ENCODE measurements around the gene ZNF783.

Gene ZNF783

DNA sequence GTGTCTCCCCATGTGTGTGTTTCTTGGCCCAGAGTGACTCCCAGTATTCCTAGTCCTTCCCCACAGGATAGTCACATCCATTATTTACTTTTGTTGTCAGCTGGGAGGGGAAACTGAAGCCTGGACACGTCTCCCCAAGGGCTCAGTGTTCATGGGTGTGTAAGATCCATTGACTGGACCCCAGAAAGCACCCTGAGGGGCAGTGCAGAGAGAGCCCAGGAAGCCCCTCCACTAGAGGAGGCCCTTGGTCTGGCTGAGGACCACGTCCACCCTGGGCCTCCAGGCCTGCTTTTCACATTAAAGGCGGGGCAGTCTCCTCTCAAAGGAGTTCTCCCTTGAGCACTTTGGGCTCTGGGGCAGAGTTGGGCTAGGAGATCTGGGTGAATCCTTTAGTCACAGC, 21.3 kb downstream of the ZNF783 start:
- DNase-seq: no peak

DNA sequence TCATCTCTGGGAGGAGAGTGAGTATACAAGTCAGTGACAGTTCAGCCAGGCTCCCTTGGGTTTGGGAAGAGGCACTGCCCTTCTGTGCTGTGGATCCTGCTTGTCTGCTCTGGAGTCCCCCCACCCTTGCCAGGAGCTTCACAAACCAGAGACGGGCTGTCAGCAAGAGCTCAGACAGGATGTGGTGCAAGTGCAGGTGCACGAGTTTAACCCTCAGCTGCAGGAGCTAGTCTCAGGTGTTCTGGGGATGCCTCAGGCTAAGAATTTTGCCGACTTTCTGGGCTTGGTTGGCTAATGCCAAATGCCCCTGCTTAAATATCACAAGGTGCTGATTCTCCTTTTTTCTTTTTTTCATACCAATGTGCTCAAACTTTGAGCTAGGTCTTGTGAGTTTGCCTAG, 22.3 kb downstream of the ZNF783 start:
- no peak for DNase-seq

DNA sequence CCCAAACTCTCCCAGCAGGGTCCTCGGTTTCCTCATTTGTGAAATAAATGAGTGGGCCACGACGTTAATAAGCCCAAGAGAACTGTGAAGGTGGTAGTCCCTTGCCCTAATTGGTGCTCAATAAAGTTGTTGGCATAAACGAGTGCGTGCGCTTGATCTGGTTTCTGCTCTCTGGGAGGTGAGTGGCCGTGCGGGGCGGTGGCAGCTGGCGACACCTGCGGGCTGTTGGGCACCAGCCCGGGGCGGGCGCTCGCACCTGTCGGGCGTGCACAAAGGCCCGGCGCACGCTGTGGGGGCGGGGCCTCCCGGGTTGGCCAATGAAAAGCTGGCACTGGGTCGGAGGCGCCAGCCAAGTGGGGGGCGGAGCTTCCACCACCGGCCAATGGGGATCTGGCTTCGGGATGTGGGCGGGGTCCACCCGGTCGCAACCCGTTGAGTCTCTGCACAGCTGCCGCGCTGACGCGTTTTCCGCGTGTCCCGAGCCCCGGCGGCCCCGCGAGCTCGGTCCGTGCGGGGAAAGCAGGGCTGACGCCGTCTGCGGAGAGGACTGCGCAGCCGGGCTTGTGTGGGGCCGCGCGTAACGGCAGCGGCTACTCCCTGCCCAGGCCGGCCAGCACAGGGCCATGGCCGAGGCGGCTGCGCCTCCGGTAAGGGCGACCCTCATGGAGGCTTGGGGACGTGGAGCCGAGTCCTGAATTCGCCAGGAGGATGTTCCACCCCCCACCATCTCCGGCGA, 23.0 kb downstream of the ZNF783 start:
- DNase-seq: peak; percentile 95

DNA sequence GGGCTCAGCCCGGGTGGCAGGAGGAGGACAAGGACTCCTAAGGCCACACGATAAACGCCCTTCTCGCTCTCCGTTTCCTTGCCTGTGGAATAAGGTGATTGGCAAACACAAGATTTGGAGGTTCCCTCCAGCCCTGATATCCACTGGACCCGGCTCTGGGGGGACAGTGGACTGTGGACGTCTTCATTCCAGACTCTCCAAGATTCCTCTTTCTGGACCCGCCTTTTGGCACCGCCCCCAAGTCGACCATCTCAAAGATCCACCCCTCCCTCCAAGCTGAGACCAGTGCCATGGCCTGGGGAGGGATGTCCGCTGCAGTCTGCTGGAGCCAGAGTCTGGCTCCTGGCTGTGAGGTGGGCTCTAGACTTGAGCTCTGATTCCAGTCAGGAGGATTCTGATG, 23.6 kb downstream of the ZNF783 start:
- DNase-seq: peak; percentile 2

DNA sequence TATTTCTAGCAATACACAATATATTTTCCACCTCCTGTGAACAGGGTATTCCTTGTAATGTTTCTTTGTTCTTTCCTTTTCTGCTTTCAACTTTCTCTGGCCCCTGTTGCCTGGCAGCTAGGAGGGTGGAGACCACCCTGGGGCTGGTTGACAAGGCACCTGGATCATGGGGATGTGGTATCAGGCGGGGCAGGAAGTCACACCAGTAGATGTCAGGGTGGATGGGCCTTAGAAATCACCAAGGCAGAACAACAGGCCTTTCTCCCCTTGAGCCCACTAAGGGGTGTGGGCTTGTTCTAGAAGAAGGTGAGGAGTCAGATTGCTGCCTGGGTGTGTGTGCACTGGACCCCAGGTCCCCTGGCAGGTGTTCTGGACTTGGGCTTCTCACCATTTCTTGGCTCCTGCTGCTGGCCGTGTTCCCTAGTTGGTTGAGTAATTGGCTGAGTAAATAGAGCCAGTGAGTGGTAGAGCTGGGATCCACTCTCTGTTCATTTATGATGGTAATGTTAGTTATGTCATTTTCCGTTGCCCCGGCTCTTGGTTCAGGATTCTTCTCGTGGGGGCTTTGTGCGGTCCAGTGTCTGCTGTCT, 24.9 kb downstream of the ZNF783 start:
- DNase-seq: no peak

DNA sequence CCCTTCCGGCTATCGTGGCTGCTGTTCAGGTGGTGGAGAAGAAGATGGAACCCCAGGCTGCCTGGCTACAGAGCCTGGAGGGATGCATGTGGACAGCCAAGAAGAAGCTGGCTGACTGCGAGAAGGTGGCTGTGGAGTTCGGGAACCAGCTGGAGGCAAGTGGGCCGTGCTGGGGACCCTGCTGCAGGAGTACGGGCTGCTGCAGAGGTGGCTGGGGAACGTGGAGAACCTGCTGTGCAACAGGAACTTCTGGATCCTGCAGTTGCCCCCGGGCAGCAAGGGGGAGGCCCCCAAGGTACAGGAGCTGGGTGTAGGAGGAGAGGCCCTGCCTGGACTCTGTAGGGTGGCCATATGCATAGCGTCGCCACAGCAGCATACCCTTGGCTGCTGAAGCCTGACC, 25.6 kb downstream of the ZNF783 start:
- DNase-seq: no peak

DNA sequence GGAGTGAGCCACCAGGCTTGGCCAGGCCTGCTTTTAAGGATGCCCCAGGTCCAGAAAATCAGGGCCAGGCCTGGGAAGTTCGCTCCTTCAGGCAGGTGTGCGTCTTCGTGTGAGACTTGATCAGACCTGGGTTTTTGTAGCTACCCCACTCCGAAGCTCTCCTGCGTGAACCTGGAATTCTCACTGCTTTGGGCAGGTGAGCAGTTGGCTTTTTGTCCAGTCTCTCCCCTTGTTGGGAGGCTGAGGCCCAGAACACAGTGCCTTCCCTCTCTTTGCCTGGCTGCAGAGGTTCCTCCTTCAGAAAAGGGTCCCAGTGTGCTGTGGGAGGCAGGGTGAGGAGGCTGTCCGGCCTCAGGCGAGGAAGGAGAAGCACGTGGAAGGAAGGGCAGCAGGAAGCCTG, 27.3 kb downstream of the ZNF783 start:
- no peak for DNase-seq

DNA sequence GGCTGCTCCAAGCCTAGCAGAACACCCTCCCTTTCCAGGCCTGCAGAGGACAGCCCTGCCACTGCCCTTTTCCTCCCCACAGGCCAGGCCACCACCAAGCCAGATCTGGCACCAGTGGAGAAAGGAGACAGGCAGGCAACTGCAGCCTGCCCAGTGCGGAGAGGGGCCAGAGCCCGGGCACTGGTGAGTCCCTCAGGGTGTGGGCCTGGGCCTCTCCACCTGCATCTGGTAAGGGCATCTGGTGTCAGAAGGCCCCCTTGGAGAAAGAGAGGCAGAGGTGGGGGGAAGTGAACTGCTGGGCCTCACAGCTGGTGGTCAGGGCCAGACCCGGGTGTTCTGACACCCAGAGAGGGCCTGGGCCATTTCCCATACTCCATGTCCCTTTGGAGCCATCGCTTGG, 27.9 kb downstream of the ZNF783 start:
- no peak for DNase-seq

DNA sequence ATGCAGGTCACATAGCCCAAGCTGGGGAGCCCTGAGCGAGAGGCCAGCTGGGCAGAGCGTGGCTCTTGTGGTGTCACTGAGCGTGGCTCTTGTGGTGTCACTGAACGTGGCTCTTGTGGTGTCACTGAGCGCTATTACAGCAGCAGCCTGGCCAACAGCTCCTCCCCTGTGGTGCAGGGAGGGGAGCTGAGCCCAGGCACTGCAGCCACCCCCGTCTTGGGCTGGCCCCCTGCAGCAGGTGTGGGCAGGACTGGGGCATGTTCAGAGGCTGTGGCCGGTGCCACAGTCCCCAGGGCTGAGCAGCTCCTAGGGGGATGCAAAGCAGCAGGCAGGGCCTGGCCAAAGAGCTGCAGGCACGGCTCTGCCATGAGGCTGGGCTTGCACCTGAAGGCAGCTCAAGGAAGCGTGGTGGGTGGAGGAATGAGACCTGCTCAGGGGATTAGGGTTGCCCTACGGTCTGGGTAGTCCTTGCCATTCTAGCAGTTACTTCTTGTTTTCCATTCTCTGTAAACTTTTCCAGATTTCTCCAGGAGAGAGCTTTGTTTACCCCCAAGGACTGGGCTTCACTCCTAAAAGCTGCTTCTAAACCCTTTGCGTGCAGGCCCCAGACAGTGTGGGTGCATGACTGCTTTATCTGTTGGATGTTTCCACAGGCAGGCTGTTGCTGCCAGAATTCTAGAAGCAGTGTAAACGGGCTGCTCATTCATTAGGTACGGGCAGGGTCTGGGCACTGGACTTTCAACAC, 29.2 kb downstream of the ZNF783 start:
- DNase-seq: no peak

DNA sequence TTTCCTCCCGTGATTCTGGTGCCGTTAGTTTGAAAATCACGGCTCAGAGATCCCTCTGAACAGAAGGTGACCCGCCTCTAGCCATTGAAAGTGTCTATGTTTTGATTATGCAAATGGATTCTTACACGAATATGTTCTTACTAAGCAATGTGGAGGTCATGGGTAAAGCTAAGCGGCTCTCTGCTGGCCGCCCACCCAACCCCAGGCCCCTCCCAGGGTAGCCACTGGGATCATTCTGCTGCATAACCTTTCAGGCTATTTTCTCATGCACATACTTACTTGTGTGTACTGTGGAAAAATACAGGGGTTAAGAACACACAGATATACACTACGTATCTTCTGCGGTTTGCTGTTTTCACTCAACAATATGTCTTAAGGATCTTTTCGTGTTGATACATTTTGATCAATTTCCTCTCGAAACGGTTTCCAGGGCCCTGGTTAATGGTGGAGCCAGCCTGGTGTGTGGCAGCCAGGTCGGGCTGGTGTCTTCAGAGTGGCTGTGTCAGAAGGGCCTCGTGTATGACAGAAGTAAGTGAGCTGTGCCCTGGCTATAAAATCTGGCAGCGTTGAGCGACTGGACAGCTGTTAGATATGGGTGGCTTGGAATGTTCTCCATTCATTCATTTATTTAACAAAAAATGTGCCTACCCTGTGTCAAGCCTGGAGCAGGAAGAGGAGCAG, 29.9 kb downstream of the ZNF783 start:
- DNase-seq: no peak

DNA sequence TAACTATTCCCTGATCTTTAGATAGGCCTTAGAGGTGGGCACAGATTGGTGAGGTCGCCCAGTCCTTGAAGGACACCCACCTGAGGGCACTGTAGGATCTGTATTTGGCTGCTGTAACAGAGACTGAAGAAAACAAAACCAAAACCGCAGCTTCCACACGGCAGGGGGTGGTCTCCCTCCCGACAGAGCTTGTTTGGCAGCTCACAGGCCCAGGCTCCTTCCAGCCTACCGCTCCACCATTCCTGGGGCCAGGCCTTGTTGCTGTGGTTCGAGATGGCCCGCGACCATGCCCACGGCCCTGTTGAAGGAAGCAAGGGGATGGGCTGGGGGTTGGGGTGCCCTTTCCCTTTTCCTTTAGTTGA, 30.4 kb downstream of the ZNF783 start:
- no peak for DNase-seq

DNA sequence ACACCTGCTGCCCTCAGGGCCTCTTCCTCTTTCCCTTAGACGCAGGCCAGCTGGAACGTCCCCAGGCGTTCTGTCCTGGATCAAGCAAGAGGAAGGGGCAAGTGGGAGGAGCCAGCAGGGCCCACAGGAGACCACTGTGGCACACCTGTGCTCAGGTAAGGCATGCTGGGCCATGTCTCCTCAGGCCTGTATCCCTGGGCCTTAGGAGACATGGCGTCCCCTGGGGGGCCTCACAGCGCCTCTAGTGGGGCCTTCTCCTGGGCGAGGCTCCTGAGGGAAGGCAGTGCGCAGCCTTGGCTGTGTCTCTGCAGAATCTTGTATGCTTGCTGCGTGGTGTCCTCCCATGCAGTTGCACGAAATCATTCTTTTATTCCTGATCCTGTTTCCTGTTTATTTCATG, 31.3 kb downstream of the ZNF783 start:
- DNase-seq: no peak

DNA sequence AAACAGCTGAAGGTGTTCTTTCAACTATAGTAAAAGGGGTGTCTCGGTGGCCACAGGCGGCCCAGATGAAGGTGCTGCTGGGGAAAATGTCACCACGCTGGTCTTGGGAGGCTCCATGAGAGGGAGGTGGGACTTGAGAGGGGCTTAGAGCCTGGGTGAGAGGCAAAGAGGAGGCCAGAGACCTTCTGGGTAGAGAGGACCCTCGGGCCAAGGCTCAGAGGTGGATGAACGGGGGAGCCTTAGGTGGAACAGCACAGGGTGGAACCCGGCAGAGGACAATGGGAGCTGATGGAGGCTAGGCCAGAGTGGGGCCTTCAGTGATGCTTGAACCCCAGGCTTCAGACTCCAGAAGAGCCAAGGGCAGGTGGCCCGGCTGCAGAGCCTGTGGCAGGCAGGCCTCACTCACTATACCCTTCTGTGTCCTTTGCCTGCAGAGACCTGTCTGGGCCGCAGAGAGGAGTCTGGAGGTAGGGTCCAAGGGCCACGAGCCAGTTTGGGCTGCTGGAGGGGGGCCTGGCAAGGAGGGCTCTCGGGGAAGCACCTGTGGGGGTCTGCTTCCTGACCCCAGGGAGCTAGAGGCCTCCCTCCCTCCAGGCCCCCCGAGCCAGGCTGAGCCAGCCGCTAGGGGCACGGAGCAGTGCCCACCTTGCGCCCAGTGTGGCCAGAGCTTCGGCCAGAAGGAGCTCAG, 32.1 kb downstream of the ZNF783 start:
- no peak for DNase-seq

DNA sequence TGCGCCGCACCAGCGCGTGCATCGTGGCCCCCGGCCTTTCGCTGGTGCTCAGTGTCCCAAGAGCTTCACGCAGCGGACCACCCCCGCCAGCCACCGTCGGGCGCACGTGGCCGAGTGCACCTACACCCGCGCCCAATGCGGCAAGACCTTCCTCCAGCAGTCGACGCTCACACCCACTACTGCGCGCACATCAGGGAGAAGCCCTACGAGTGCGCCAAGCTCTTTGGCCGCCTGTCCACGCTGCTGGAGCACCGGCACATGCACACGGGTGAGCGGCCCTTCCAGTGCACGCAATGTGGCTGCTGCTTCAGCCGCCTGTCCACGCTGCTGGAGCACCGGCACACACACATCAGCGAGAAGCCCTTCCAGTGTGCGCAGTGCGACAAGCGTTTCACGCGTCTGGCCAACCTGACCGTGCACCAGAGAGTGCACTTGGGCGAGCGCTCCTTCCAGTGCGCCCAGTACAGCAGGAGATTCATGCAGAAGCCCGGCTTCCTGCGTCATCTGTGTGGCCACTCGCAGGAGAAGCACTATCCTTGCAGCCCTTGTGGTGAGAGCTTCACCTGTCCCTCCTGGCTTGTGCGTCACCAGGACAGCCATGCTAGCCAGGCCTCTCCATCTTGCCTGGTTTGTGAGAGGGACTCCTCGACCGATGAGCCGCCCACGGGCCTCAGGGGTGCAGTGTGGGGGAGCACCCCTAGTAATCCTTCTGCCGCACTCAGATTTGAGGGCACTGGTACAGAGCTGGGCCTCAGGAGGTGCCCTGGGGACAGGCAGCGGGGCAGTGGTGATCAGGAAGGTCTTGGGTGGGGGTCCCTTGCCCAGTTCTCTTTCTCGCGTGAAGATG, 32.9 kb downstream of the ZNF783 start:
- DNase-seq: no peak

DNA sequence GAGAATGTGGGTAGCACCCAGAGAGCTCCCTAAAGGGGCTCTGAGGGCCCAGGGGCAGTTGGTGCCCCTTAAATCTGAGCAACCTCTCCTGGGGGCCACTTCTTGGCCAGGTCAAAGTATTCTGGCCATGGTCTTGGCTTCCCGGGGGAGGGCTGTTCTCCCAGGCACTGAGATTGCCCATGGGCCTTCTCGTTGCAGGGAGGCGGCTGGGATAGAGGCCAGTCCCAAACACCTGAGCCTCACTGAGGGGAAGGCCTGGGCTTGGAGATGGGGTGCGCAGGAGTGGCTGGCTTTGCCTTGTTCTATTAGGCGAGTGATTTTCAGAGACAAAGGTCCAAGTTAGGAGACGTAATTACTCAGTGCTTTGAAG, 33.5 kb downstream of the ZNF783 start:
- DNase-seq: no peak

DNA sequence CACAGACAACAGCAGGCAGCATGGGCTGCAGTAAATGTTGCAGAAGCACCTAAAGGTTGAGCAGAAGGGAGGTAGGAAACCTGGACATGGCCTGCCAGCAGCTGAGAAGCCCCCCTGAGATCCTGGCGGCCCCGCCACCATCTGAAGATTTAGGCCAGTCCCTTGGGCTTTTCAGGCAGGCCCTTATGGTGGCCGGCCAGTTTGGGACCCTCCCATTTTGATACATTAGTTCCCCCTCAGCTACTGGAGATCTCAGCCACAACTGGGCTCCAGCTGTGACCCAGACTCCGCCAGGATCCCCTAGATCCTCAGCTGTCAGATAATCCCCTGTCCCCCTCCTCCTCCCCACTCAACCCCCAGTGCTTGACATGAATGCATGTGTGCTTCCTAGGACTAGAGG, 34.4 kb downstream of the ZNF783 start:
- no peak for DNase-seq

DNA sequence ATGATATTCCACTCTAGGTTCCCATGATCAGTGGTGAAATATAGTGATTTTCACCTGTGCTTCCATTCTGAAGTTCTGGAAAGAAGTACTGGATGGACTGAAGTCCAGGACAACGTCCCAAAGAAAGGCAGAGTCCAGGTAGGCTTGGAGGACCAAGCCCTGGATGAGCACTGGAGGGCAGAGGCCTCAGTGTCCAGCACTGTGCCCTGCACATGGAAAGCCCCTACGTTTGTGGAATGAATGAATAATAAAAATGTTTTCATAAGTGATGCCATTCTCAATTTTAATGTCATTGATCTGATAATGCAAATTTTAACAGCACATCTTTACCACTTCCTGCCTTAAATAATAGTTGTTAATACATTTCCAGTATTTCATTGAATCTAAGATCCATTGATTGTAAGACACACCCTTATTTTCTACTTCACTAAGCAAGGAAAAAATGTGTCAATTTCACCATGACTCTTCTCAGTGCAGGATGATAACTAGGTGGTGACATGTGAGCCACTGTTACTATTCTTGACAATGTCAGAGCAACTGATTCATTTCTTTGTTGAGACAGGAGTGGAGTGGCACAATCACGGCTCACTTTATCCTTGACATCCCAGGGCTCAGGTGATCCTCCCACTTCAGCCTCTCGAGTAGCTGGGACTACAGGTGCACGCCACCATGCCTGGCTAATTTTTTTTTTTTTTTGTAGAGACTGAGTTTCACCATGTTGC, 35.2 kb downstream of the ZNF783 start:
- no peak for DNase-seq

DNA sequence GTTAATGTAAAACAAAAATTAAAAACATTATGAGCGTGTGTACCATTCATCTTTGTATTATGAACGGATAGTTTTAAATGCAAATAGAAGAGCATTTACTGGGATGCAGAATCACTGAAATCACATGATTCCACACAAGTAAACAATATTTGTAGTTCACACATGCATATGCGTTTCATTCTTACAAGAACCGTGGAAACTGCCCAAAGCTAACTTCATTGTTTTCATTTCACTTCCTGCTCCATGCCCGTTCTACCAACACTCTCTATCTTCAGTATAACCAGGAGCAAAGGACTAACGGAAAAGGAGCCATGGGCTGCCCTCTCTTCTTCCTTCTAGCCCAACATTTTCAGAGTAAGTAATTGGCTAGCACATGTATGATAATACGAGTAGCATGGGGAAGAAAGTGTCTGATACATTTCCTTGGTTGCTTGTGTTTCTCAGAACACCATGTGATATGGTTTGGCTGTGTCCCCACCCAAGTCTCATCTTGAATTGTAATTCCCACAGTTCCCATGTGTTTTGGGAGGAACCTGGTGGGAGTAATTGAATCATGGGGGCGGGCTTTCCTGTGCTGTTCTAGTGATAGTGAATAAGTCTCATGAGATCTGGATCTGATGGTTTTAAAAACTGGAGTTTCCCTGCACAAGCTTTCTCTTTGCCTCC, 38.8 kb downstream of the ZNF783 start:
- no peak for DNase-seq

DNA sequence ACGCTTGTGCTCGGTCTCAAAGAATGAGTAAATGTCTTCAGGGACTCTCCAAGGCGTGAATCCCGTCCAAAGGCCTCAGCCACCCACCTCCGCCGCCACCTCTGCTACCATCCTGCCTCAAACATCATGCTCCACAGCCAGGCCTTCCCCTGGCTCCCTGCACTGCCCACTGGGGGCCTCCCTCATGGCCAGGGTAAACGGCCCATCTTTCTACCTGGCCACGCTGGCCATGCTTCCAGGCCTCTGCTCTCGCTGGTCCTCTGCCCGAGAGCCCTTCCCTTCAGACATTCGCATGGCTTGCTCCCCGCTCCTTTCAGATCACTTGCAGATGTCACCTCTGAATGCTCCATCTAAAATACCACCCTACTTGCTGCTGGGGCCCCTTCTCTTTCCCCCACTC, 40.2 kb downstream of the ZNF783 start:
- no peak for DNase-seq

DNA sequence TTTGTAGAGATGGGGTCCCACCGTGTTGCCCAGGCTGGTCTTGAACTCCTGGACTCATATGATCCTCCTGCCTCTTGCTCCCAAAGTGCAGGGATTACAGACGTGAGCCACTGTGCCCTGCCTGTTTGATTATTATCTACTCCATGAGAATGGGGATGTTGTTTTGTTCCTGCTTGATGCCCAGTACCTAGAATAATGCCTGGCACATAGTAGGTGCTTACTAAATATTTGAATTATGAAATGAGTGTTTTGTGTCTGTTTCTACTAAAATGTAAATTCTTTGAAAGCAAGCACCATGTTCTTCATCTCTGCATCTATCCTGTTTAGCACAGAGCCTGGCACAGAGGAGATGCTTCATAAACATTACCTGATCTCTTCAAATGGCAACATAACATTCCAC, 40.9 kb downstream of the ZNF783 start:
- no peak for DNase-seq

DNA sequence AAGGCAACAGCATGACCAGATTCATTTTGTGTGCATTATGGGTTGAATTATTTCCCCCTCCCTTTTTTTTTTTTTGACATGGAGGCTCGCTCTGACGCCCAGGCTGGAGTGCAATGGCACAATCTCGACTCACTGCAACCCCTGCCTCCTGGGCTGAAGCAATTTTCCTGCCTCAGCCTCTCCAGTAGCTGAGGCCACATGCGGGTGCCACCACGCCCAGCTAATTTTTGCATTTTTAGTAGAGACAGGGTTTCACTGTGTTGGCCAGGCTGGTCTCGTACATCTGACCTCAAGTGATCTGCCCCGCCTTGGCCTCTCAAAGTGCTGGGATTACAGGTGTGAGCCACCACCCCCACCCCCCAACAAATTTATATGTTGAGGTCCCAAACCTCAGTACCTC, 42.0 kb downstream of the ZNF783 start:
- DNase-seq: no peak

All from NCI-H2171 treated with DMSO at 0.1 percent for 48 hours (cell line).